GM12864 (cell line): ENCODE results near the gene GPR153.

Source experiments
- DNase-seq: peaks from one replicate; pipeline ENCODE4 v3.0.0-alpha.2; 2011; ENCODE audit warnings: low read depth
- H3K4me3 ChIP-seq: 2 replicates; pipeline ENCODE4 v1.5.1; 2011; ENCODE audit warnings: mild to moderate bottlenecking, low read depth, low read length, control low read depth
- TF ChIP-seq, protein P1 (sequence below): IDR thresholded peaks from 2 replicates; pipeline ENCODE4 v1.5.1; 2011; ENCODE audit warnings: low read depth, mild to moderate bottlenecking, moderate library complexity, low read length, control low read depth, inconsistent platforms; ENCODE audit errors: missing control alignments

Gene GPR153

DNA sequence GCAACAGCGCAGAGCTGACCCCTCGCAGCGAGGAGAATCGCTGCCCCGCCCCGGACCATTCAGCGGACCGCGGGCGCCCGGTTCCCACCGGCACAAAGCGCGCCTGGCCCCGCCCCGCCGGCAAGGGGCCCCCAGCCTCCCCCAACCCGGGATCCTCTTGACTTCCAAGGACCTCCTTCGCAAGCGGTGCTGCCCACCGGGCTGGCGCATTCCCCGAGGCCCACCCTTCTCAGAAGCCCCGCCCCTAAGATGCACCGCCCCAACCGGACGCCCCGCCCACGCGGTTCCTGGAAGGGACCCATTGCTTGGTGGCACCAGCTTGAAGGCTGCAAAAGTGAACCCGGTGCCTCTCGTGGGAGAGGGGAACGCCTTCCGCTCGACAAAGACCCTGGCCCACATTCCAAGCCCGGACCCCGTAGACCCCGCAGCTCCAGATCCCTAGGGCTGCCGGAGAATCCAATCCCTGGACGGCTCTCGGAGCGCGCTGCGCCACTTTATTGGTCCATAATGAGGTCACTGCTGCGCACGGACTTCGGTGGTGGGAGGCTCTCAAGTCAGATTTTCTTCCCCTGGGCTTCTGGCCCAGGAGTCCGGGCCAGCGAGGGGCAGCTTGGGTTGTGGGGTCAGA lies 14.9 kb downstream of the GPR153 start:
- TF ChIP-seq, protein P1, sequence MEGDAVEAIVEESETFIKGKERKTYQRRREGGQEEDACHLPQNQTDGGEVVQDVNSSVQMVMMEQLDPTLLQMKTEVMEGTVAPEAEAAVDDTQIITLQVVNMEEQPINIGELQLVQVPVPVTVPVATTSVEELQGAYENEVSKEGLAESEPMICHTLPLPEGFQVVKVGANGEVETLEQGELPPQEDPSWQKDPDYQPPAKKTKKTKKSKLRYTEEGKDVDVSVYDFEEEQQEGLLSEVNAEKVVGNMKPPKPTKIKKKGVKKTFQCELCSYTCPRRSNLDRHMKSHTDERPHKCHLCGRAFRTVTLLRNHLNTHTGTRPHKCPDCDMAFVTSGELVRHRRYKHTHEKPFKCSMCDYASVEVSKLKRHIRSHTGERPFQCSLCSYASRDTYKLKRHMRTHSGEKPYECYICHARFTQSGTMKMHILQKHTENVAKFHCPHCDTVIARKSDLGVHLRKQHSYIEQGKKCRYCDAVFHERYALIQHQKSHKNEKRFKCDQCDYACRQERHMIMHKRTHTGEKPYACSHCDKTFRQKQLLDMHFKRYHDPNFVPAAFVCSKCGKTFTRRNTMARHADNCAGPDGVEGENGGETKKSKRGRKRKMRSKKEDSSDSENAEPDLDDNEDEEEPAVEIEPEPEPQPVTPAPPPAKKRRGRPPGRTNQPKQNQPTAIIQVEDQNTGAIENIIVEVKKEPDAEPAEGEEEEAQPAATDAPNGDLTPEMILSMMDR: no peak
- DNase-seq: no peak
- peak overlapping the region; percentile 39 for H3K4me3 ChIP-seq

- H3K4me3 ChIP-seq: peak overlapping the region; percentile 39
- DNase-seq: no peak
- TF ChIP-seq, protein P1: peak; percentile 88
Measured at GRCh38 chr1:6245086-6245868, 15.6 kb downstream of the GPR153 start.

GRCh38 chr1:6244401-6245049 lies 16.4 kb downstream of the GPR153 start:
- no peak for DNase-seq
- TF ChIP-seq, protein P1: no peak
- H3K4me3 ChIP-seq: no peak overlapping the region

DNA sequence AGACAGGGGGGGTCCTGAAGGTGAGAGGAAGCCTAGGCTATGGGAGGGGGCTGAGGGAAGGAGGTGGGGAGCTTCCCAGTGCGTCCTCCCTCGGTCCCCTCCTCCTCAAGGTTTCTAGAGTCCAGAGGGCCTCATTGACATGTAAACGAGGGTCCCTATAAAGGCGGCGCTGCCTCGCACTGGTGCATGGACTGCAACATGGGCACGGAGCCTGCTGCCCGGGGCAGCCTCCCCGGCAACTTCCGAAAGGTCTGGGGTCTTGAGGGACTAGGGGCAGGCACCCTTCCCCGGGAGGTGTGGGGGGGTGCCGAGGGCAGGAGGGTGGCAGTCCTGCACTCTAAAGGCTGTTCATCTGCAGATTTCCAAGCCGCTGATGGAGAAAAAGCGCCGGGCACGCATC lies 16.9 kb downstream of the GPR153 start, which contains the start of gene HES3:
Gene HES3, plus strand, starts transcription at position 187 of the 400 bp plus-strand sequence. Its CDS starts 187 bp downstream, at position 374.
- DNase-seq: no peak
- H3K4me3 ChIP-seq: no peak within 1 kb of the TSS
- TF ChIP-seq, protein P1: no peak

DNA sequence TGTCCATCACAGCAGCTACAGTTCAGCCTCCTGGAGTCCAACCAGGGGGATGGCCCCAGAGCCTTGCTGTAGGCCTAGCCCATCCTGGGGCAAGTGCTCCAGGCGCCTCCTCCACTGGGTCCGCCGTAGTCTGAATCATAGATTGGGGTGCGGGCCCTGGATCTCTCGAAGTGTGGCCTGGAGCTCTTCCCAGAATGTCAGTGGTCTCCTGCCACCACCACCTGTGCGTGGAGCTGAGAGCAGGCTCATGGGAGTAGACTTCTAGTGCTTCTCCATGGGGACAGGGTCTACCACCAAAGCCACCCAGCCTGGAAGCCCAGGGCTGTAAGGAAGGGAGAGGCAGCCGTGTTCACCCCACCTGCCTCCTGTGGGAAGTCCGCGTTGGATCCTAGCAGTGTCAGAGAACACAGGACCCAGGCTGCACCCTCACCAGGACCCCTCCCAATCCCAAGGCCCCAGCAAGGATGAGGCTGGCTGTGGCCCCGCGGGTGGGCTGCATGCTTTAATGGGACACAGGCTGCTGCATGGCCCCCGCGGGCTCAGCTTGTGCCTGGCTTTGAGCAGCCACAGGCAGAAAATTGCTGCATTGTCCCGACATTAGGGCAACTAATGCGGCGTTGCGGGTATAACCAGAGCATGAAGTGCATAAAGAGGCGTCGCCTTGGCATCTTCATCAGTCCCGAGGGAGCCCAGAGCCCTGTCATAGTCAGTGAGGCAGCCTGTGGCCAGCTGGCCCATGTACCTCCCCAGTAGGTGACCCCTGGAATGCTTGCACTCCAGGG lies 17.7 kb downstream of the GPR153 start:
- no peak overlapping the region for H3K4me3 ChIP-seq
- DNase-seq: no peak
- TF ChIP-seq, protein P1: no peak

DNA sequence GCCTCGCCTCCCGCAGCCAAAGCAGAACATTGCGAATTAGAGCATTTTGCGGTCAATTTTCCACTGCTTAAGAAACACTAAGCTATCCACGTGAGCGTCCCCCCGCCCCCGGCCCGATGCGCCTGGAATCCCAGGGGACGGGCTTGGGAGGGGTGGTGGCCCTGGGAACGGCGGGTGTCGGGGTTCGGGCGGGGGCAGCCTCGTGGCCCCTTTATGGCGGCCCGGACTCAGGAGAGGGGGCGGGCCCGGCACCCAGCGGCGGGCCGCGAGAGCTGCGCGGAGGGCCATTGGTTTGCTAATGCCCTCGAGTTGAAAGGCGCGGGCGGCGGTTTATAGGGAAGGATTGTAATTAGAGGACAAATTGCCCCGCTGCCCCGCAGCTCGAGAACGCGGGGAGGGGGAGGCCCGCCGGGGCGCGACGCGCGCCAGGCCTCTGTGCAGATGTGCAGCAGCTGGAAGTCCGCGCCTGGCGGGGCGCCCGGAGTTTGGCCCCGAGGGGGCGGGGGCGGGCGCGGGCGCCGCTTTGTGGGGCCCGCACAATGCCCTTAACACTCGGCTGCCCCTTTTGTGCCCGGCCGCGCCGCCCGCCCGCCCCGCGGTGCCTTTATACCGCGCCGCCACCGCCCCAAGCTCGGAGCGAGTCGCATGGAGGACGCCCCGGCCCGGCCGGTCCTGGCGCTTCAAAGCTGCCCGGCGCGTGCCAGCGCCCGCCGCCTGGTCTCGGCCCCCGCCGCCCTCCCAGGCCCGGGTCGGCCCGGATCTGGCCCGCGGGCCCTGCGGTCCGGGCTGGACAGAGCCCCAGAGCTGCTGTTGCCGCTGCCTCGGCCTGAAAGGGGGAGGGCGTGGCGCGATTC lies 18.8 kb downstream of the GPR153 start:
- DNase-seq: no peak
- TF ChIP-seq, protein P1: no peak
- H3K4me3 ChIP-seq: no peak overlapping the region
